ENCODE data around the gene SMTN.

The SMTN gene

DNA sequence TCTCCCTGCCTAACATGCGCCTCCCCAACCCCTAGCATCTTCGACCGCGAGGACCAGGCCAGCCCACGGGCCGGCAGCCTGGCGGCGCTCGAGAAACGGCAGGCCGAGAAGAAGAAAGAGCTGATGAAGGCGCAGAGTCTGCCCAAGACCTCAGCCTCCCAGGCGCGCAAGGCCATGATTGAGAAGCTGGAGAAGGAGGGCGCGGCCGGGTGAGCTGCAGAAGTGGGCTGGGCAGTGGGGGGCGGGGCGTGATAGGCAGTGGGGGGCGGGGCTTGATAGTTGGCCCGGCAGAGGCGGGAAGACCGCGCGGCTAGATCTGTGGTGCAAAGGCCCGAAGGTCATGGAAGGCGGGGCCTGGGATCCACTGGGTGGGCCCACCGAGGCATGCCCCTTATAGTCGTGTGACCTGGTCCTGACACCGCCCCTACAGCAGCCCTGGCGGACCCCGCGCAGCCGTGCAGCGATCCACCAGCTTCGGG, 17.6 kb downstream of the SMTN start:
- no peak overlapping the region for H3K4me3 ChIP-seq (ENCODE audit: low read depth, low read length)
- DNase-seq (ENCODE audit: low read depth): no peak
- TF ChIP-seq, protein P1, sequence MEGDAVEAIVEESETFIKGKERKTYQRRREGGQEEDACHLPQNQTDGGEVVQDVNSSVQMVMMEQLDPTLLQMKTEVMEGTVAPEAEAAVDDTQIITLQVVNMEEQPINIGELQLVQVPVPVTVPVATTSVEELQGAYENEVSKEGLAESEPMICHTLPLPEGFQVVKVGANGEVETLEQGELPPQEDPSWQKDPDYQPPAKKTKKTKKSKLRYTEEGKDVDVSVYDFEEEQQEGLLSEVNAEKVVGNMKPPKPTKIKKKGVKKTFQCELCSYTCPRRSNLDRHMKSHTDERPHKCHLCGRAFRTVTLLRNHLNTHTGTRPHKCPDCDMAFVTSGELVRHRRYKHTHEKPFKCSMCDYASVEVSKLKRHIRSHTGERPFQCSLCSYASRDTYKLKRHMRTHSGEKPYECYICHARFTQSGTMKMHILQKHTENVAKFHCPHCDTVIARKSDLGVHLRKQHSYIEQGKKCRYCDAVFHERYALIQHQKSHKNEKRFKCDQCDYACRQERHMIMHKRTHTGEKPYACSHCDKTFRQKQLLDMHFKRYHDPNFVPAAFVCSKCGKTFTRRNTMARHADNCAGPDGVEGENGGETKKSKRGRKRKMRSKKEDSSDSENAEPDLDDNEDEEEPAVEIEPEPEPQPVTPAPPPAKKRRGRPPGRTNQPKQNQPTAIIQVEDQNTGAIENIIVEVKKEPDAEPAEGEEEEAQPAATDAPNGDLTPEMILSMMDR (IDR thresholded peaks at IDR 0.05; ENCODE audit: control insufficient read depth, extremely low read depth, insufficient read depth): no peak

DNA sequence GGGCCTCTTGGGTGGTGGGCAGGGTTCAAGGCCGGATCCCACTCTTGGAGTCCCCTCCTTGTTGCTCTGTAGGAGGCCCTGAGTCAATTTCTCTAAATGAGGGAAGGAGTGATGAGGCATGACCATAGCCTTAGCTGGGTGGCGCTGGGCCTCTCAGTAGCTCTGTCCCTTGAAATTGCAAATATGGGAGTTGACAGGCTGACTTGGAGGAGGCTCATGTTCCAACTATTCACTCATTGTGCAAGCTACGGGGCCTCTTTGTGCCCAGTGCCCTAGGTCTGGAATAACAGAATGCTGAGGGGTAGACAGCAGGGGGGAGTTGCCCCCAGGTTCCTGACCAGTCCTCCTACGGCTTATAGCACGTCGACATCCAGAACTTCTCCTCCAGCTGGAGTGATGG, 18.3 kb downstream of the SMTN start:
- TF ChIP-seq, protein P1 (IDR thresholded peaks at IDR 0.05; ENCODE audit: control insufficient read depth, extremely low read depth, insufficient read depth): no peak
- no peak for DNase-seq (ENCODE audit: low read depth)
- H3K4me3 ChIP-seq (ENCODE audit: low read depth, low read length): no peak overlapping the region

DNA sequence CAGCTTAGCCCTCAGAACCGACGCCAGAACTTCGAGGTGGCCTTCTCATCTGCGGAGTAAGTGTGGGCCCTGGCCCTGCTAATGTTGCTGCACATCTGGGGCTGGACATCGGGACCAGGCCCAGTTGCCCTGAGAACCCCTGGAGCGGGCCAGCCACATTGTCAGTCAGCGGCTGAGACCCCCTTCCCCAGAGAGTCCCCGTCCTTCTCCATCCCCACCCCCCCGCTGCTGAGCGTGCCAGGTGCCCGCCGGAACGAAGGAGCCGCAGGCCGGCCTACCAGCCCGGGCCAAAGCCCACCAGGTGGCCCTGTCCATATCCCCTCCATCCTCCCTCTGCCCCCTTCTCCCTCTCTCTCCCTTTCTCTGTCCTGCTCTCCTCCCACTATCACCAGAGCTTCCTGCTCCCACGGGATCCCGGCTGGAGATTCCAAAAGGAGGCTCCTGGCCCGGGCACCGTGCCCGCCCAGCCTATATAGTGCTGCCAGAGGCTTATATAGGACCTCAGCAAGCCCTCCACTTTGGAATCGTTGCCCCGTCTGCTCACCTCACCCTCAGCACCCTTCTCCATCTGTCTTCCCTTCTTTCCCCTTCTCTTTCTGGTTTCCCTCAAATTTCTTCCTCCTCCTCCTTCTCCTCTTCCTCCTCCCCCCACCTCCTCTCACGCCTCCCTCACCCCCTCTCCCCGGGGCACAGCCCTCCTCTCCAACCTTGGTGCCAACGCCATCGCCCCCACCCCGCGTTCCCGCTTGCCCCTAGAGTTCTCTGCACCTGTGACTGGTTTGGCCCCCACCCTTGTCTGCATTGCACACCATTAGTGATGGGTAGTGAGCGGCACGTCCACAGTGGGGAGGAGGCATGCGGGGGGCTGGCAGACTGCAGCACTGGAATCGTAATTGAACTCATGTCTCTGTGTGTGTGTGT, 19.0 kb downstream of the SMTN start:
- TF ChIP-seq, protein P1 (IDR thresholded peaks at IDR 0.05; ENCODE audit: control insufficient read depth, extremely low read depth, insufficient read depth): no peak

DNA sequence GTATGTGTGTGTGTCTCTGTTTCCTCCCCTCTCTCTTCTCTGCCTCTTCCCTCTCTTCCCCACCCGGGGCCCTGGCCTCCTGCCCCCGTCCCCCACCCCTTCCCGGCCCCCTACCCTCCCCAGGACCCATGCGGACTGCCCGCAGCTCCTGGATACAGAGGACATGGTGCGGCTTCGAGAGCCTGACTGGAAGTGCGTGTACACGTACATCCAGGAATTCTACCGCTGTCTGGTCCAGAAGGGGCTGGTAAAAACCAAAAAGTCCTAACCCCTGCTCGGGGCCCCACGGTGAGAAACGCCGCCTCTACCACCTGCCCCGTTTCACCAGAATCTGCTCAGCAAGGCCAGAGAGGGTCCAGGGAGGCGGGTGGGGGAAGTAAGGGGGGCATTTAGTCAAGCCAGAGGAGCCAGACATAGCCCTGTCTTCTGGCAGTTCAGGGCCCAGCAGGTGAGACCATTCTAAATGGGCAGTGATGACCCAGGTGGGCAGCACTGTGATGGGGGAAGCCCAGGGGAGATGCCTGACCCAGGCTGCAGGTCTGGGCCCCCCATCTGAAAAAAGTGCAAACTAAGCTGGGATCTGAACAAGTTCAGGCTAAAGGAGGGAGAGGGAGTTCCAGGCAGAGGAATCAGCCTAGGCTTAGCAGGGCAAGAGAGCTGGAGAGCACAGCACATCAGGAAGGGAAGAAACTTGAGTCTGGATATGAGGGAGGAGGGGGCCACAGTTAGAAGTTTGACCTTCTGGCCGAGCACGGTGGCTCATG, 19.8 kb downstream of the SMTN start:
- H3K4me3 ChIP-seq (ENCODE audit: low read depth, low read length): no peak overlapping the region
- DNase-seq (ENCODE audit: low read depth): no peak
- TF ChIP-seq, protein P1 (IDR thresholded peaks at IDR 0.05; ENCODE audit: control insufficient read depth, extremely low read depth, insufficient read depth): no peak

More for the DNA sequence above, 19.0 kb downstream of the SMTN start:
- H3K4me3 ChIP-seq (ENCODE audit: low read depth, low read length): no peak overlapping the region
- DNase-seq (ENCODE audit: low read depth): no peak

DNA sequence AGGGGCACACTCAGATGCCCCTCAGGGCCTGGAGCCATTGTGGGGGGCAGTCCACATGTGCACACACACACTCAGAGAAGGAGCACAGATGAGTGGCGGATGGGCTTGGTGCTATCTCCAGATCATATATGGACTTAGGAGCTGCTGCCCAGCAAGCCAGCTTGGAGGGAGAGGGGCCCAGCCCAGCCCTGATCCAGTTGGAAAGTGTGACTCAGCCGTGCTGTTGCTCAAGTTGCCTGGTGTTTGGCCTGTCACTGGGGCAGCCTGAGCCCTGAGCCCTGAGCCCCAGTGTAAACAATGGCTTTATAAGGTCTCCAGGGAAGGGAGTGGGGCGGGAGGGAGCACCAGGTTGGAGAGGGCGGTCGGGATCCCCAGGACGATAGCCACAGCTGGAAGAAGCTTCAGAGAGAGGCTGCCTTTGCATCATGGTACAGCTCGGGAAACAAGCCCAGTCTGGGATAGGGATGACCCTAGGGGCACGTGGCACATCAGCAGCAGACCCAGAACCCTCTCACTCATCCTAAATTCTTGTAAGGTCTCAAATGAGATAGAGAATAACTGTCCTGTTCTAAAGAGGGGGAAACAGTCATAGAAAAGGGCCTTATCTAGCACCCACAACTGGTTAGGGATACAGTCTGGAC, 21.4 kb downstream of the SMTN start:
- H3K4me3 ChIP-seq (ENCODE audit: low read depth, low read length): no peak overlapping the region
- TF ChIP-seq, protein P1 (IDR thresholded peaks at IDR 0.05; ENCODE audit: control insufficient read depth, extremely low read depth, insufficient read depth): no peak
- DNase-seq (ENCODE audit: low read depth): no peak

DNA sequence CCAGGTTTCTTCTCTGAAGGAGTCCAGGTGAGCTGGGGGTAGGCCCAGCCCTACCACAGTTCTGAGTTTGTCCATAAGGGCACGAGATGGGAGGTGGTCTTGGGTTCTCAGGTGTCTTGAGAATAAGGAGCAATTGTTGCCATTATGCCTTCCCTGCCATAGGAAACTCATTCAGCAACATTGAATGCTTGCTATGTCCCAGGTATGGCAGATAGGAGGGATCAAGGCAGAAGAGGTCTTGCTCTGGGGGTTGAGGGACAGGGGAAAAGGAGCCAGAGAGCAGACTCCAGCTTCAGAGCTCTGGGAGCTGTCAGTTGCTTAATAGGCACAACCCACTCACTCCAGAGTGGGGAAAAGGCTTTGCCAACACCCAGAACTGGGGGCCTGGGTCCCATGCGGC, 22.0 kb downstream of the SMTN start:
- H3K4me3 ChIP-seq (ENCODE audit: low read depth, low read length): no peak overlapping the region
- TF ChIP-seq, protein P1 (IDR thresholded peaks at IDR 0.05; ENCODE audit: control insufficient read depth, extremely low read depth, insufficient read depth): no peak
- no peak for DNase-seq (ENCODE audit: low read depth)
